Measurements from ENCODE around the gene RAB20.
"Not testable (repeated sequence)": the region's sequence is repeated elsewhere in the genome, so short reads cannot be mapped to it uniquely, and the experiment has no call there.

The RAB20 gene

GRCh38 chr13:110509971-110510786 is 51.3 kb downstream of the RAB20 start:
- no peak for DNase-seq (ENCODE audit: low read depth, low spot score)

DNA sequence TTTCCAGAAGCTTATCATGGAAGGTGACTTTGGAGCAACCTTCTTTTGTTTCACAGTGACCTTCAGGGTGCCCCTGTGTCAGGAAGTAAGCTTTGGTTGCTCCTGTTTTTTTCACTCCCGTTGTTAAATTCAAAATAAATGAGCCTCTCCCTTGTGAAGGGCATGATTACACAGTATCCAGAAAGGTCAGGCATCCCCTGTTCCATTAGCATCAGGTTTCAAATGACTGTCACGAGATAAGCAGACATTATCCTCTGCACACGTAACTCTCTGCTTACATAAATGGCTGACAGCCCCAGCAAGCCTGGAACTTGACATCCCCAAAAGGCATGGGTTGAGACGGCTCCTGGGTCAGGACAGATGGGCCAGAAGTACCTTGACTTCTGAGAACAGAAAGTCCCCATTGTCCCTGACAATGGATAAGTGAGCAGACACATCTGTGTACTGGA is 52.0 kb downstream of the RAB20 start:
- DNase-seq (ENCODE audit: low read depth, low spot score), result no peak

DNA sequence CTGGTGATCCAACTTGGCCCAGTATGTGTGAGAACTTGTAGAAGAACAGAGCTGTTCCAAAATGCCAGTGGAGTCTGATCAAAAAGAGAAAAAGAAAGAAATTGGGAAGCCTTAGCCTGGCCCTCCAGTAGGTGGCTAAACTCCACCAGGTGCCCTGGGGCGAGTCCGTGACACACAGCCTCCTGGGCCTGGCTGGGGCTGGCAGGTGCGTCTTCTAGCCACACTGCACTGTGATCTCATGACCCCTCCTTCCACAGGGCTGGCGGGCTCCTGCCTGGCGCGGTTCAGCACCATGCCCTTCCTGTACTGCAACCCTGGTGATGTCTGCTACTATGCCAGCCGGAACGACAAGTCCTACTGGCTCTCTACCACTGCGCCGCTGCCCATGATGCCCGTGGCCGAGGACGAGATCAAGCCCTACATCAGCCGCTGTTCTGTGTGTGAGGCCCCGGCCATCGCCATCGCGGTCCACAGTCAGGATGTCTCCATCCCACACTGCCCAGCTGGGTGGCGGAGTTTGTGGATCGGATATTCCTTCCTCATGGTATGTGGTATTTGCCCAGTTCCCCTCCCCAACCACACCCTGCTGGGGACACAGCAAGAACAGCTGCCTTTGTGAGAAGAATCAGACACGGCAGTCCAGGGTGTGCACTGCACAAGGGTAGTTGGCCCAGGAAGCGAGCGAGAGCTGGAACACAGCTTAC is 53.7 kb downstream of the RAB20 start:
- no peak for DNase-seq (ENCODE audit: low read depth, low spot score)

- peak; percentile 55 for DNase-seq (ENCODE audit: low read depth, low spot score)
Measured at GRCh38 chr13:110506859-110507566, 54.5 kb downstream of the RAB20 start.

DNA sequence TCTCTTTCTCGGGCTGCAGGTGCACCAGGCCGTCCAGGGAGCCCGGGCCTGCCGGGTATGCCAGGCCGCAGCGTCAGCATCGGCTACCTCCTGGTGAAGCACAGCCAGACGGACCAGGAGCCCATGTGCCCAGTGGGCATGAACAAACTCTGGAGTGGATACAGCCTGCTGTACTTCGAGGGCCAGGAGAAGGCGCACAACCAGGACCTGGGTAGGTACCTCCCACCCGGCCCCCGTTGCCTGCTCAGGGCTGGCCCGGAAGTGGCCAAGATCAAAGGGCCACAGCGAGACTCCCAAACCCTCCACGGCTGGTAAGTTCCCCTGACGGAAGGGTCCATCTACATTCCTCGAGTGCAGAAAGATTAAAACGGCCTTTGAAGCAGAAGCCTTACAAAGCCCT is 55.1 kb downstream of the RAB20 start:
- DNase-seq (ENCODE audit: low read depth, low spot score), result no peak

DNA sequence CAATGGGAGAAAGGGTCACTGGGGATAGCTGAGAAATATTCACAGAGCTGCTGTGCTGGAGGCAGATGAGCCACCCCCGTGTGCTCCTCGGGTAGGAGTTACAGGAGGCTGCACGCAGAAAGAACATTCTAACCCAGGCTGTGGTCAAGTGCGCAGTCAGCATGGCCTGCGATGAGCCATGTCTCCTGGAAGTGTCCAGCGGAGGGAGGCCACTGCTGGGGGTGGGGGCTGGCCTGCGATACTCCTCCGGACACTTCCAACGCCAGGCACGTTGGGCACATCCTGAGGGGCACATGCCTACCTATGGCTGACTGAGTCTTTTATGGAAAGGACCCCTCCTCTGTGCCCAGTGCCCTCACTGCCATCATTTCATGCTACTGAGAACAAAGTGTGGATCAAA is 55.9 kb downstream of the RAB20 start:
- no peak for DNase-seq (ENCODE audit: low read depth, low spot score)

DNA sequence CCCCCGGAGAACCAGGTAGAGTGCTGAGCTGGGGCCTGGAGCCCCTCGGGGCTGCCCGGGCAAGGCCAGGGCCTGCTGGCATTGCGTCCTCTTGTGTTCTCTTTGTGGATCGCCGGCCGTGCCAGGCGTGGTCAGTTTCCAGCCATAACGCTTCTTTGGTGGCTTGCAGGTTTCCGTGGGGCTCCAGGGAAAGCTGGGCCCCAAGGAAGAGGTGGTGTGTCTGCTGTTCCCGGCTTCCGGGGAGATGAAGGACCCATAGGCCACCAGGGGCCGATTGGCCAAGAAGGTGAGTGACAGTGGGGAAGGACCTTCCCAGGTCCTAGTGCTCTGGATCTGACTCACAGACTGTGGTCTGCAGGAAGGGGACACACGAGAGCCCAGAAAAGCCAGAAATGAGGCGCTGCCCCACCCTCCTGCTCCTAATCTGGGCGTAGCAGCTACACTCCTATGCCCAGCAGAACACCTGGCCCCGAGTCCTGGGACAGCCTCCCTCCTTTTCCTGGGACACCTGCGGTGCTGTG is 57.5 kb downstream of the RAB20 start:
- no peak for DNase-seq (ENCODE audit: low read depth, low spot score)

DNA sequence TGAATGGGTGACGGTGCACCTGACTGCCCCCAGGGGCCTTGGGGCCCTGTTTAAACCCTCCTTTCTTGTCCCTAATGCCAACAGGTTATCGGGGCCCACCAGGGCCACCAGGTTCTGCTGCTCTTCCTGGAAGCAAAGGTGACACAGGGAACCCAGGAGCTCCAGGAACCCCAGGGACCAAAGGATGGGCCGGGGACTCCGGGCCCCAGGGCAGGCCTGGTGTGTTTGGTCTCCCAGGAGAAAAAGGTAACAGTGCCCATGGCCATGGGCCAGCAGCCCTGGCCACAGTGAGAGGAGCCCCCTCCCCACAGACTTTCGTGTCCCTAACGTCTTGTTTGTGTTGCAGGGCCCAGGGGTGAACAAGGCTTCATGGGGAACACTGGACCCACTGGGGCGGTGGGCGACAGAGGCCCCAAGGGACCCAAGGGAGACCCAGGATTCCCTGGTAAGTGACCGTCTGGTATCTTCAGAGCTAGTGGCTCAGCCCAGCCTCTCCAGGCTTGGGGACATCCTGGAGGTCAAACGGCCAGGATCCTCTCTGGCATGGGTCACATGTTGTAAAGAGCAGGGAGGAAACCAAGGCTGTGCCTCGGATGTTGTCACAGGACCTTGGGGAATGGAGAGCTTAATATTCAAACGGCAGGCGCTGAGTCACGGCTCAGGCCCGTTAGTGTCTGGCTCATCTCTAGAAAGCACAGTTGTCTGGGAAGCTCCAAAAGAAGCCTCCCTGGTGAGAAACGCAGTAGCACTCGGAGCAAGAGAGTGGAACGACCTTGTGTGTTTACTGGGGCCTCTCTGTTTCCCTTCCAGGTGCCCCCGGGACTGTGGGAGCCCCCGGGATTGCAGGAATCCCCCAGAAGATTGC is 58.3 kb downstream of the RAB20 start:
- no peak for DNase-seq (ENCODE audit: low read depth, low spot score)

GRCh38 chr13:110501188-110501587 is 60.3 kb downstream of the RAB20 start:
- DNase-seq (ENCODE audit: low read depth, low spot score), result no peak

GRCh38 chr13:110500341-110500740 is 61.2 kb downstream of the RAB20 start:
- no peak for DNase-seq (ENCODE audit: low read depth, low spot score)

DNA sequence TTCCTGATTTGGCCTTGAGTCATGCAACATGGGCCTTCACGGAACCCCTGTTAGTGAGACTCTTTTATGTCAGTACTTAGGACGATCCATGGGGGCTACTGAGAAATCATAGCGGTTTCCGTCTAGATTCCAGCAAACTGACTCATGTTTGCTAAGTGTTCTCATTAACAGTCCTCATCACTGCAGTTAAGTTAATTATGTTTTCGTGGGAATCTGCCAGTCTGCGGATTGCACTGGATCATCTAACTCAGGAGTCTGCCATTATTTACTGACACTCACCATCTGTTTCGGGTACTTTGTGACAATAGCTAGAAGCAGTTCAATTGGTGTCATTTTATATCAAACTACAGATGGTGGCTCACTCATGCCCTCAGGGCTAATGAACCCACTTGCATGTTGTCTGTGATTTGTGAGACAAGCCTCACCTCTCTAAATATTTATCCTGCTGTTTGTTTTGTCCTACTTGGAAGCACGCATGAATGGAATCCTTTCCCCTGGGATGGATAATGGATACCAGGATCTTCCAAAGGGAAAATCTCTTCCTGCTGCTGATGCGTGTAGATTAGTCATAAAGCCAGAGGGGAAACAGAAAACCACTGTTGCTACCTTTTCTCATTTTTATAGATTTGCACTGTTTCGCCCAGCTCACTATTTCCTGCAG is 61.8 kb downstream of the RAB20 start:
- peak; percentile 84 for DNase-seq (ENCODE audit: low read depth, low spot score)

DNA sequence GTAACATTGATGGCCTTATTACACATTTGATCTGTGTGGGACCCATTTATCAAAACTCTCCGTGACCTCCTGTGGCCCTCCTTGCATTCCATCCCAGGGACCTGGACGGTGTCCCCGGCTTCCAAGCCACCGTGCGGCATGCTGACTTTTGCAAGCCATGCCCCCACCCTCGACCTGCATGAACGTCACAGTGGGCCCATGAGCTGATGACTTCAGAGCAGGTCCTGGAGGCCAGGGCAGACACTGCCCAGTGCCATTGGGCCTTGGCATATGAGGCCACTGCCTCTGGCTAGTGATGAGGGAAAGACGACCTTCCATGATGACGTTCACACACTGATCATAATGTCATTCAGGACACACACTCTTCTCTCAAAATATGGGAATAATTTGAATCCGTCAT is 62.8 kb downstream of the RAB20 start:
- no peak for DNase-seq (ENCODE audit: low read depth, low spot score)

DNA sequence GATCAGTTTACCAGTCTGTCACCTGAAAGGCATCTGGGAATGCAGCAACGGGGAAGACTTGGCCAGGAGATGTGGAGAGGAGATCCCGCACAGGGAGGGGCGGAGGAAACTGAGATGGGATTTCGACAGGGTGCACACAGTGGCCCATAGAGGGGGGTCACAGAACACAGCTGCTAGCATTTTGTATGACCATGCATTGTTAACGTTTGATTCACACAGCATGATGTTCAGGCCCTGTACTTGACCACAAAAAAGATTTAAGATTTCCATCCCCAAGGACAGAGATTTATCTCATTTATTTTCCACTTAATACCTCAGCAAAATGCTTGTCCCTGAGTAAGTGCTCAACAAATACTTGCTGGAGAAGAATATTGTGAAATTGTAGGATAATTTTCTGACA is 63.2 kb downstream of the RAB20 start:
- DNase-seq (ENCODE audit: low read depth, low spot score), result no peak

DNA sequence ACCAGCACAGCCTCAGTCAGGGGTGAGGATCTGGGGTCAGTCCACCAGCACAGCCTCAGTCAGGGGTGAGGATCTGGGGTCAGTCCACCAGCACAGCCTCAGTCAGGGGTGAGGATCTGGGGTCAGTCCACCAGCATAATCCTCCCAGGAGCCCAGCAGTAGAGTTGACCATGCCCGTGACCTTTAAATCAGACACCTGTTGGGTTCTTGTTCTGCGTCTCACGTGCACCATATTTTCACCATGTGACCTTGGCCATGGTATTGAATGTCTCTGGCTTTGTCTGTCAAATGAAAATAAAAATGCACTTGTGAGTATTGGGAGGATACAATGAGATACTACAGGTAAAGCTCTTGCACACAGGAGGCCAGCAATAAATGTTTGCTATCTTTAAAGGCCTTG is 63.6 kb downstream of the RAB20 start:
- DNase-seq (ENCODE audit: low read depth, low spot score), result not testable (repeated sequence)

DNA sequence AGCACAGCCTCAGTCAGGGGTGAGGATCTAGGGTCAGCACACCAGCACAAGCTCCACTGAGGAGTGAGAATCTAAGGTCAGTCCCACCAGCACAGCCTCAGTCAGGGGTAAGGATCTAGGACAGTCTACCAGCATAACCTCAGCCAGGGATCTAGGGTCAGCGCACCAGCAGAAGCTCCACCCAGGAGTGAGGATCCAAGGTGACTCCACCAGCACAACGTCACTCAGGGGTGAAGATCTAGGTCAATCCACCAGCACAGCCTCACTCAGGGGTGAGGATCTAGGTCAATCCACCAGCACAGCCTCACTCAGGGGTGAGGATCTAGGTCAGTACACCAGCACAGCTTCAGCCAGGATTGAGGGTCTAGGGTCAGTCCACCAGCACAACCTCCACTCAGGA is 64.5 kb downstream of the RAB20 start:
- no peak for DNase-seq (ENCODE audit: low read depth, low spot score)

DNA sequence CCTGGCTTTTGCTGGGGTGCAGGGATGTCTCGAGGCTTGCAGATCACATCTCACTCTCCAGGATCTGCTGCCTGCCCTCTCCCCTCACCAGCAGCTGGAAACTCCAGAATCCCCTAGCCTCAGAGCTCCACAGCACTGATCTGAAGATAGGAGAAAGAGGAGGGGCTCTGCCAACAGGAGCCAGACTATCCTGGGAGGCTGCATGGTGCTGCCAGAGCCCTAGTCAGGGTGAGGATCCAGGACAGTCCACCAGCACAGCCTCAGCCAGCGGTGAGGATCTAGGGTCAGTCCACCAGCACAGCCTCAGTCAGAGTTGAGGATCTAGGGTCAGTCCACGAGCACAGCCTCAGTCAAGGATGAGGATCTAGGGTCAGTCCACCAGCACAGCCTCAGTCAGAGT is 65.2 kb downstream of the RAB20 start:
- DNase-seq (ENCODE audit: low read depth, low spot score), result no peak

DNA sequence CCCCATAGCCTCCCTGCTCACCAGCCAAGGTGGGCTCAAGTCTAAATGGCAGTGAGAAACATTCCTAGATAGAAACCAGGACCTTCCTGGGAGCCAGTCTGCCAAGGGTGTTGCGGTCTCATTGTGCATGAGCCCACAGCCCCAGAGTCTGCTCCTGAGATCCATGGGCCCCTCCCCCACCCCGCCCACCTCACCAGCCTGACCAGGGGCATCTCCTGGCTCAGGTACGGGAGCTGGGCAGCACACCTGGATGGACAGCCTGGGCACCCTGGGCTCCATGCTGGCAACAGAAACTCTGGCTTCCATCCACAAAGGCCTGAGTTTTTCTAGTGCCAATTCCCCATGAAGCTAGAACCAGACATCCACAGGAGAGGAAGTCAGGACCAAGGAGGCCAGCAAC is 65.6 kb downstream of the RAB20 start:
- no peak for DNase-seq (ENCODE audit: low read depth, low spot score)

GRCh38 chr13:110495376-110495775 is 66.1 kb downstream of the RAB20 start:
- DNase-seq (ENCODE audit: low read depth, low spot score), result no peak

GRCh38 chr13:110493613-110494012 is 67.9 kb downstream of the RAB20 start:
- DNase-seq (ENCODE audit: low read depth, low spot score), result no peak

DNA sequence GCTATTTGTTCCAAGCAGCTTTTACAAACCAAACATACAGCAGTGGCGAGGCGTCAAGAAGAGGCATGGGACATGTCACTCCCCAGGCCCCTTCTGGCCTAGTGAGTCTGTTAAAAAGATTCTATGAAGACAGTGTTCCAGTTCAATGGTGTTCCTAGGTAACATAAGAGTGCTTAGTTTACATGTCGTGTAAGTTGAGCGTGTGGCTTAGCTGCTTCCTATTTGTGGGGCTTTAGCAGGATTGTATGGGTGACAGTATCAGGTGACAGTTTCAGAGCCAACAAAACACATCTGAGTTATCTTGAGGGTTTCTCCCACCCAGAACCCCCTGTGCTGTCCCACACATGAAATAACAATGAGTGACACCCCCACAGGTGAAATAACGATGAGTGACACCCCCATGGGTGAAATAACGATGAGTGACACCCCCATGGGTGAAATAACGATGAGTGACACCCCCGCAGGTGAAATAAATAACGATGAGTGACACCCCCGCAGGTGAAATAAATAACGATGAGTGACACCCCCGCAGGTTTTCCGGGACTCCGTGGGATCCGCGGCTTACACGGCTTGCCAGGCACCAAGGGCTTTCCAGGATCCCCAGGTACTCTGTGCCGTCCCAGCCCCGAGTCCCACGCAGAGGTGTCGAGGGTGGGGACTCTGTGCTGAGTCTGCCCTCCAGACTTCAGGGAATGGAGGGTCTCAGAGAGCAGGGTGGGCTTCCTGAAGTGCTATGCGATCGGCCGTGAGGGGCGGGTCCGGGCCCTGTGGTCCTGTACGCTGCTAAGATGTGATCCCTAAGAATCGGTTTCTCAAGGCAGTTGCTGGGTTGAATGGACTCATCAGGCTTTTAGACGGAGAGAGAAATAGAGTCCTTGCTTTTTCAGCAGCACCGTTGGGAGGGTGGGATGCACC is 68.6 kb downstream of the RAB20 start:
- no peak for DNase-seq (ENCODE audit: low read depth, low spot score)
